GM19351 (cell line): ENCODE data around the gene ADGRA1.

Experiments
- ATAC-seq: cut with Tn5 transposase; IDR thresholded peaks from one replicate; pipeline ENCODE4 v1.9.1; 2021; ENCODE audit warnings: mild to moderate bottlenecking, moderate library complexity; ENCODE audit not compliant: unreplicated experiment

The ADGRA1 gene

GRCh38 chr10:133094286-133094685 is 6.6 kb downstream of the ADGRA1 start:
- ATAC-seq = no peak

- no peak for ATAC-seq
Observed at GRCh38 chr10:133094866-133095265, 7.1 kb downstream of the ADGRA1 start.

DNA sequence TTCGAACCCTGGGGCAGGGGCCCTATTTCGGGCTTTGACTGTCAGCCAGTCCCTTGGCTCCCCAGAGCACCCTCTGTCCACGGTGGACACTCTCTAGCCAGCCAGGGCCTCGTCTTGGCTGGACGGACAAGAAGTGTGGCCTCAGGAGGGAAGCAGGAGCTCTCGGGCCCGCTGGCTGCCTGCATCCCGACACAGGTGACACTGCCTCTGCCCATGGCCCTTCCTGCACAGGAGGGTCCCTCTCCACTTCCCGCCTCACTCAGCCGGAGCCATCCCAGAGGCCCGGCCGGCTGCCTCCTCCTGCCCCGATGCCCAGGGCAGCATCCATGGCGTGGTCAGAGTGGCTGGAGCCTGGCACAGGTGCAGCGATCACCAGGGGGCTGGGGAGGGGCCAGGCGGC is 7.9 kb downstream of the ADGRA1 start:
- ATAC-seq = no peak

- no peak for ATAC-seq
Observed at GRCh38 chr10:133096616-133097269, 9.0 kb downstream of the ADGRA1 start.

- no peak for ATAC-seq
Observed at GRCh38 chr10:133097418-133097817, 9.7 kb downstream of the ADGRA1 start.

DNA sequence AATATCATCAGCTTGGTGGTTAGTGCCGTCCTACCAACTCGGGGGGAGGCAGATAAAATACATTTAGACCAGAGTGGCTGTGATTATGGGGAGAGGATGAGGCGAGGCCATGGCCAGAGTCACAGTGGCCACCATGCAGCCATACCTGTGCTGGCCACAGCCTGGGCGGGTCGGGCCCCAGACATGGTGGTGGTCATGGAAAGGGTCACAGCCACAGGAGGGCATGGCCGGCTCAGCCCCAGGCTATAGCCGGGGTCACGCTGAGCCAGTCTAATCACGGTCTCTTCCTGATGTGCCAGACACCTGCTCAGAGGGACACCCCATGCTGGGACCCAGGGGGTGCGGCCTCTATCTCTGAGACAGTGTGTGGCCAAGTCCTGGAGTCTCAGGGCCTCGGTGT is 10.2 kb downstream of the ADGRA1 start:
- ATAC-seq = no peak

GRCh38 chr10:133098426-133099124 is 10.9 kb downstream of the ADGRA1 start:
- no peak for ATAC-seq

DNA sequence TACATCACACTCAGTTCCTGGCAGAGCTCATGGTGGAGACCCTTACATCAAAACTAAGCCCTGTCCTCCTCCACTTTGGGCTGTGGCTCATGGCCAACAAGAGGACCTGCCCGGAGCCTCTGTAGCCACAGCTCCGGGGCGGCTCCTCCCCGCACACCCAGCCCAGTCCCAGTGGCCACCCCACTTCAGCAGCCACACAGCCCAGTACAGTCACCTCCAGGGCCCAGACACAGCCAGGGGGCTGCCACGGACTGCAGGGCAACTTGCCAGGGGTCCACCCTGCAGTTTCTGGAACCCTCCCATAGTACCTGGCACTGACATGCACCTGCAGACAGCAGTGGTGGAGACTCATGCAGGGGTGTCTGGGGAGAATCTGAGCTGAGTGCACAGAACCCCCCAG is 11.8 kb downstream of the ADGRA1 start:
- no peak for ATAC-seq

DNA sequence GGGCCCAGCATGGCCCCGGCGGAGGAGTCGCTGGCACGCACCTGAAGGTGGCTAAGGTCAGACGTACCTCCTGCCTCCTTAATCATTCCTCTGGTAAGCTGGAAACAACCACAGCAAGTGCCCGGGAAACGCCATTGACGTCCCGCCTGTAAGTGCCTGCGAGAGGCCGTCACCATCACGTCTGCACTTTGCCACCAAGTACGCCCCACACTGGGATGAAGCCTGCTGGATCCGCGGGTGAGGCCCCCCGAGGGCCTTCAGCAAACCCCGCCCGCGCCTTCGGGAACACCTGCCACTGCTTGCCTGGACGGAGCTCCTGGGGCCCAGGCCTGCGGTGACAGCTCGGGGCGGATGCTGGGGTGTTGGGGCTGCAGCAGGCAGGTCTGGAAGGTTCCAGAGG is 12.5 kb downstream of the ADGRA1 start:
- no peak for ATAC-seq

GRCh38 chr10:133100706-133101415 is 13.1 kb downstream of the ADGRA1 start:
- no peak for ATAC-seq

DNA sequence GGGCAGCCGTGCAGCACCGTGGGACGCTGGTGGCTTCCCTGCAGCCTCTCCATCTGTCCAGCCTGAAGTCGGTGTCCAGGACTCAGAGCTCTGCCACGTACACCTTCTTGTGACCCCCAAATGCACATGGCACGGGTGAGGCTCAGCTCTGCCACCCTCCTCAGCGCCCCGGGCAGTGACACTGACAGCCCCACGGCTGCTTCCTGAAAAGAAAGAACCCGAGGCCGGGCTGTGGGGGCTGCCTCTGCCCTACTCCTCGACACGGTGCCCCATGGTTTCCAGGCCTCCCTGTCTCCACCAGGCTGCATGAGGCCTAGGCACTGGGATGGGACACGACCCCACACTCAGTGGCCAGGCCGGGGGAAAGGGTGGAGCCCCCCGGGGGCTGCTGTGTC is 13.7 kb downstream of the ADGRA1 start:
- no peak for ATAC-seq

GRCh38 chr10:133102415-133103095 is 14.8 kb downstream of the ADGRA1 start:
- ATAC-seq = no peak

GRCh38 chr10:133103311-133103910 is 15.7 kb downstream of the ADGRA1 start:
- ATAC-seq = no peak

DNA sequence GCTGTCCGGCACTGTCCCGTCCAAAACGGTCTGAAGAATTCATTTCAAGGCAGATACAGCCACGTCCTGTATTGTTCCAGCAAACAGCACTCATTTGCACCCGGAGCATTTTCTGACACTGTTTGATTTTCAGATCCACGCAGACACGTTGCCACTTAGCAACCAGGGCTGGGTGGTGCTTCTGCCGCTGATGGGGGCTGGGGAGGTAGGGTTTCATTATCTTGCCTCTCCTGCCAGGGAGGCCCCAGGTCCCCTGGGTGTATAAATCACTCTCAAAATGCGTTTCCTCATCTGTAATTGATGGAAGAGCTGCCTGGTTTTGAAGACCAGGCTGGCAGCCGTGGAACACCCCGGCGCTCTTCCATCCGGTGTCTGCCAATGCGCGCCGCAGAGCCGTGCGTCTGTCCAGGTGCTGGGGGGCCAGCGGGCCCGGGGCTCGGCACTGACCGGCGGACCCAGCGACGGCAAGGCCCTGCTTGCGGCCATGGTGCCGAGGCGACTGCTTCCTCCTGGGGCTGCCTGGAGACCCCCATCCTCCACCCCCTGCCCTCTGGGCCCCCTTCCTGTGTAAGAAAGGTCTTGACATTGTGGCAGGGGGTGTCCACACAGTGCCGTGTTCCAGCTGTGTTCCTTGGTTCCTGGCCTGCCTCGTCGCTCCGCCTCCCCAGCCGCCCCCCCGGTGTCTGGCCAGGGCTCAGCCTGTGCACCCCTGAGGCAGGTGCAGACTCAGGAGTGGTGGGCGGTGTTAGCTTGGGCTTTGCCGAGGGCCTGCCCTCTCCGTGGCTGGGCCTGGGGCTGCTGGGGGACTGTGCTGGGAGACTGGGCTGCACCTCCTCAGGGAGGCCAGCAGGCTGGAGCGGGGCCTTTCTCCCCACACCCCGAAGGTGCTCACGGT is 16.6 kb downstream of the ADGRA1 start:
- ATAC-seq = no peak

GRCh38 chr10:133104963-133105640 is 17.4 kb downstream of the ADGRA1 start:
- no peak for ATAC-seq

- no peak for ATAC-seq
Observed at GRCh38 chr10:133105686-133106390, 18.1 kb downstream of the ADGRA1 start.

GRCh38 chr10:133106516-133106915 is 18.8 kb downstream of the ADGRA1 start:
- ATAC-seq = no peak

GRCh38 chr10:133107442-133107841 is 19.7 kb downstream of the ADGRA1 start:
- no peak for ATAC-seq

- no peak for ATAC-seq
Observed at GRCh38 chr10:133109711-133110110, 22.0 kb downstream of the ADGRA1 start.
